GM18505 (cell line): ENCODE results near the gene CMIP.

ENCODE experiments used
- ATAC-seq: cut with Tn5 transposase; IDR thresholded peaks from one replicate; pipeline ENCODE4 v1.9.1; 2021; ENCODE audit not compliant: unreplicated experiment
- POLR2A ChIP-seq: IDR thresholded peaks from 4 replicates; pipeline ENCODE4 v1.6.1; 2011; ENCODE audit warnings: borderline replicate concordance; ENCODE audit not compliant: insufficient read depth, insufficient read length; ENCODE audit errors: extremely low read depth

Gene CMIP

GRCh38 chr16:81703177-81704155, 258.9 kb downstream of the CMIP start:
- no peak for TF ChIP-seq POLR2A
- no peak for ATAC-seq

GRCh38 chr16:81705261-81705660, 260.7 kb downstream of the CMIP start:
- ATAC-seq: no peak
- no peak for TF ChIP-seq POLR2A

- no peak for TF ChIP-seq POLR2A
- no peak for ATAC-seq
Observed at GRCh38 chr16:81706327-81707295, 262.0 kb downstream of the CMIP start.

- no peak for TF ChIP-seq POLR2A
- no peak for ATAC-seq
Observed at GRCh38 chr16:81707411-81708265, 263.0 kb downstream of the CMIP start.

GRCh38 chr16:81708266-81709015, 263.8 kb downstream of the CMIP start:
- TF ChIP-seq POLR2A: no peak
- ATAC-seq: no peak

- no peak for ATAC-seq
- no peak for TF ChIP-seq POLR2A
Observed at GRCh38 chr16:81709016-81709900, 264.6 kb downstream of the CMIP start.

GRCh38 chr16:81710044-81710443, 265.4 kb downstream of the CMIP start:
- TF ChIP-seq POLR2A: no peak
- no peak for ATAC-seq

GRCh38 chr16:81710596-81710995, 266.0 kb downstream of the CMIP start:
- no peak for ATAC-seq
- no peak for TF ChIP-seq POLR2A

- no peak for TF ChIP-seq POLR2A
- no peak for ATAC-seq
Observed at GRCh38 chr16:81711657-81712319, 267.2 kb downstream of the CMIP start.

GRCh38 chr16:81712681-81713080, 268.1 kb downstream of the CMIP start:
- no peak for TF ChIP-seq POLR2A
- ATAC-seq: no peak

- TF ChIP-seq POLR2A: no peak
- no peak for ATAC-seq
Observed at GRCh38 chr16:81713295-81713772, 268.7 kb downstream of the CMIP start.

GRCh38 chr16:81713796-81714195, 269.2 kb downstream of the CMIP start:
- ATAC-seq: no peak
- TF ChIP-seq POLR2A: no peak
